Natural killer cell treated with Interleukin-12 subunit alpha and Interleukin-12 subunit beta and Interleukin-15 and Interleukin-18, amount 100 ng/mL, for 72 hours (primary cell): ENCODE measurements around the gene KCTD2. TPM values are rescaled to one million over a fixed set of nuclear protein-coding genes. Genes with fewer than 3 reads are reported as not detected.

Experiments used
- ATAC-seq, 2 donors: fragments of 150-1000 bp; cut with Tn5 transposase in 1 of 2; sonication (Bioruptor Pico), chemical (Tn5 transposase) in 1 of 2; 2 replicates each; pipeline ENCODE4 v1.10.0; 2021
- DNase-seq: peaks from one replicate; pipeline ENCODE4 v3.0.0; 2022; ENCODE audit warnings: low spot score
- H3K27ac Mint-ChIP-seq, 2 donors: 1 replicate in 1 of 2; 2 replicates in 1 of 2; pipeline ENCODE4 v1.8.0; 2022; ENCODE audit warnings: mixed read lengths in 2 of 2, mild to moderate bottlenecking in 1 of 2, moderate library complexity in 1 of 2
- H3K27me3 Mint-ChIP-seq, 2 donors: 1 replicate in 1 of 2; 2 replicates in 1 of 2; pipeline ENCODE4 v1.8.0; 2022; ENCODE audit warnings: mixed read lengths in 2 of 2
- H3K36me3 Mint-ChIP-seq: one replicate; pipeline ENCODE4 v1.8.0; 2022; ENCODE audit warnings: mixed read lengths
- H3K4me1 Mint-ChIP-seq, 2 donors: 1 replicate in 1 of 2; 2 replicates in 1 of 2; pipeline ENCODE4 v1.8.0; 2022; ENCODE audit warnings: low read depth in 2 of 2, mixed read lengths in 2 of 2, mild to moderate bottlenecking in 1 of 2
- H3K4me3 Mint-ChIP-seq: one replicate; pipeline ENCODE4 v1.8.0; 2022; ENCODE audit warnings: mixed read lengths
- H3K9me3 Mint-ChIP-seq: 2 replicates; pipeline ENCODE4 v1.8.0; 2022; ENCODE audit warnings: mixed read lengths
- total RNA-seq, 2 donors: library from RNA; stranded (reverse); gene quantifications; one replicate each; pipeline ENCODE4 v1.2.3, GENCODE V29; 2022

The KCTD2 gene
- total RNA-seq, 2 donors from 2014 or later: 20.0 to 20.1 TPM

- Mint-ChIP-seq H3K36me3 (no peaks in the 10 kb centered on the region), H3K4me3 (no peak overlapping the region), H3K4me1 (peaks cover 0 to 14% of the 10 kb centered on the region in 2 donors), H3K27ac (no peak overlapping the region), H3K9me3 (no peaks in the 10 kb centered on the region), H3K27me3 (no peaks in the 10 kb centered on the region)
- no peak for ATAC-seq
- DNase-seq: no peak
Measured at GRCh38 chr17:75094871-75095399, 47.9 kb downstream of the KCTD2 start.

GRCh38 chr17:75096082-75096625, 49.1 kb downstream of the KCTD2 start:
- Mint-ChIP-seq H3K9me3 (no peaks in the 10 kb centered on the region), H3K4me1 (peaks cover 0 to 6% of the 10 kb centered on the region in 2 donors), H3K4me3 (no peak overlapping the region), H3K36me3 (no peaks in the 10 kb centered on the region), H3K27ac (no peak overlapping the region), H3K27me3 (no peaks in the 10 kb centered on the region)
- no peak for DNase-seq
- peak in 1 of 2 donors; percentile 45 for ATAC-seq

- Mint-ChIP-seq H3K4me1 (no peaks in the 10 kb centered on the region), H3K9me3 (no peaks in the 10 kb centered on the region), H3K27ac (no peak overlapping the region), H3K27me3 (no peaks in the 10 kb centered on the region), H3K4me3 (no peak overlapping the region), H3K36me3 (no peaks in the 10 kb centered on the region)
- no peak for DNase-seq
- no peak for ATAC-seq
Measured at GRCh38 chr17:75097865-75098264, 50.8 kb downstream of the KCTD2 start.

GRCh38 chr17:75098861-75099260, 51.8 kb downstream of the KCTD2 start:
- Mint-ChIP-seq H3K9me3 (no peaks in the 10 kb centered on the region), H3K36me3 (no peaks in the 10 kb centered on the region), H3K27me3 (no peaks in the 10 kb centered on the region), H3K4me3 (no peak overlapping the region), H3K4me1 (no peaks in the 10 kb centered on the region), H3K27ac (no peak overlapping the region)
- DNase-seq: no peak
- ATAC-seq: no peak

- Mint-ChIP-seq H3K4me1 (no peaks in the 10 kb centered on the region), H3K27ac (no peak overlapping the region), H3K9me3 (no peaks in the 10 kb centered on the region), H3K4me3 (no peak overlapping the region), H3K27me3 (no peaks in the 10 kb centered on the region), H3K36me3 (no peaks in the 10 kb centered on the region)
- ATAC-seq (no peak), DNase-seq (no peak)
Measured at GRCh38 chr17:75099881-75100595, 53.0 kb downstream of the KCTD2 start.

GRCh38 chr17:75102385-75102821, 55.4 kb downstream of the KCTD2 start:
- Mint-ChIP-seq H3K9me3 (no peaks in the 10 kb centered on the region), H3K4me3 (no peak overlapping the region), H3K27ac (no peak overlapping the region), H3K36me3 (no peaks in the 10 kb centered on the region), H3K4me1 (no peaks in the 10 kb centered on the region), H3K27me3 (no peaks in the 10 kb centered on the region)
- ATAC-seq (no peak), DNase-seq (no peak)

- no peaks in the 10 kb centered on the region for H3K27me3 Mint-ChIP-seq
- no peaks in the 10 kb centered on the region for H3K36me3 Mint-ChIP-seq
- H3K4me1 Mint-ChIP-seq: peaks cover 6 to 7% of the 10 kb centered on the region in 2 donors
- H3K9me3 Mint-ChIP-seq: no peaks in the 10 kb centered on the region
- no peak overlapping the region for H3K27ac Mint-ChIP-seq
- DNase-seq (no peak), ATAC-seq (no peak)
- no peak overlapping the region for H3K4me3 Mint-ChIP-seq
Measured at GRCh38 chr17:75103601-75104554, 56.9 kb downstream of the KCTD2 start.

GRCh38 chr17:75105126-75106080, 58.4 kb downstream of the KCTD2 start:
- H3K27ac Mint-ChIP-seq: no peak overlapping the region
- H3K27me3 Mint-ChIP-seq: no peaks in the 10 kb centered on the region
- ATAC-seq (no peak), DNase-seq (no peak)
- H3K9me3 Mint-ChIP-seq: no peaks in the 10 kb centered on the region
- H3K36me3 Mint-ChIP-seq: no peaks in the 10 kb centered on the region
- H3K4me1 Mint-ChIP-seq: peaks cover 10 to 13% of the 10 kb centered on the region in 2 donors
- H3K4me3 Mint-ChIP-seq: no peak overlapping the region

- no peak for DNase-seq
- no peaks in the 10 kb centered on the region for H3K9me3 Mint-ChIP-seq
- no peaks in the 10 kb centered on the region for H3K36me3 Mint-ChIP-seq
- H3K4me1 Mint-ChIP-seq: peaks cover 20 to 24% of the 10 kb centered on the region in 2 donors
- ATAC-seq: no peak
- H3K4me3 Mint-ChIP-seq: peak overlapping the region; percentile 86
- H3K27me3 Mint-ChIP-seq: no peaks in the 10 kb centered on the region
- no peak overlapping the region for H3K27ac Mint-ChIP-seq
Measured at GRCh38 chr17:75108193-75108592, 61.2 kb downstream of the KCTD2 start.

- H3K36me3 Mint-ChIP-seq: no peaks in the 10 kb centered on the region
- peak overlapping the region; percentile 86 for H3K4me3 Mint-ChIP-seq
- no peak overlapping the region for H3K27ac Mint-ChIP-seq
- ATAC-seq (no peak), DNase-seq (no peak)
- H3K27me3 Mint-ChIP-seq: no peaks in the 10 kb centered on the region
- H3K4me1 Mint-ChIP-seq: peaks cover 25 to 28% of the 10 kb centered on the region in 2 donors
- no peaks in the 10 kb centered on the region for H3K9me3 Mint-ChIP-seq
Measured at GRCh38 chr17:75109046-75109406, 62.0 kb downstream of the KCTD2 start.

- Mint-ChIP-seq H3K36me3 (no peaks in the 10 kb centered on the region), H3K27ac (peak within 1 kb of the TSS; percentile 39 to 53), H3K4me3 (peak within 1 kb of the TSS; percentile 86), H3K27me3 (no peaks in the 10 kb centered on the region), H3K9me3 (no peaks in the 10 kb centered on the region), H3K4me1 (peaks cover 30 to 33% of the 10 kb centered on the region in 2 donors)
- DNase-seq (peak; percentile 94), ATAC-seq (peak; percentile 91 to 92)
Measured at GRCh38 chr17:75109407-75110233, 62.6 kb downstream of the KCTD2 start, which contains the start of gene ARMC7. Gene ARMC7, plus strand, starts transcription at chr17:75109969. Its CDS starts 320 bp downstream, at chr17:75110289.

GRCh38 chr17:75110234-75110937, 63.4 kb downstream of the KCTD2 start:
- Mint-ChIP-seq H3K4me3 (peak overlapping the region; percentile 86), H3K4me1 (peaks cover 35 to 39% of the 10 kb centered on the region in 2 donors), H3K36me3 (no peaks in the 10 kb centered on the region), H3K27ac (peak overlapping the region; percentile 39 to 53), H3K9me3 (no peaks in the 10 kb centered on the region), H3K27me3 (no peaks in the 10 kb centered on the region)
- ATAC-seq (no peak), DNase-seq (peak; percentile 54)
